H1 (cell line): ENCODE data around the gene TMEM203. TPM values are rescaled to one million over a fixed set of nuclear protein-coding genes. Genes with fewer than 3 reads are reported as not detected.

Experiments
- CTCF ChIA-PET: fragments of 300-600 bp; sonication (Branson Sonifier 250); formaldehyde crosslinking; loops from one replicate; lab custom pipeline; 2021; ENCODE audit not compliant: partially characterized antibody; lab: Charles Lee
- POLR2A ChIA-PET: fragments of 300-600 bp; sonication (Branson Sonifier 250); formaldehyde crosslinking; loops from one replicate; lab custom pipeline; 2021; ENCODE audit warnings: inconsistent platforms; ENCODE audit not compliant: partially characterized antibody; lab: Charles Lee
- DNase-seq, 2 experiments: peaks; one replicate each; pipeline versions ENCODE4 v3.0.0 to v3.0.0-alpha.2; 2010 to 2022; ENCODE audit warnings: low spot score in 2 of 2, low read depth in 1 of 2, mixed read lengths in 1 of 2
- FAIRE-seq: peaks from 2 replicates; lab custom pipeline; 2011; peaks lifted over from hg19 to GRCh38; lab: Jason Lieb, UNC
- H2AFZ ChIP-seq: 2 replicates; pipeline ENCODE4 v1.8.1; 2012; ENCODE audit warnings: low read length, inconsistent platforms
- H2AK5ac ChIP-seq: 2 replicates; pipeline ENCODE4 v1.6.1; 2013; ENCODE audit warnings: low read depth, low read length
- H2BK120ac ChIP-seq: replicated peaks from 2 replicates; pipeline ENCODE3; 2013; ENCODE audit warnings: low read depth, low read length, inconsistent platforms
- H2BK12ac ChIP-seq: 2 replicates; pipeline ENCODE4 v1.6.1; 2013; ENCODE audit warnings: low read depth, low read length
- H2BK15ac ChIP-seq: 2 replicates; pipeline ENCODE4 v1.6.1; 2013; ENCODE audit warnings: low read length
- H2BK20ac ChIP-seq: 2 replicates; pipeline ENCODE4 v1.6.1; 2013; ENCODE audit warnings: low read length
- H2BK5ac ChIP-seq: 2 replicates; pipeline ENCODE4 v1.6.1; 2013; ENCODE audit warnings: low read depth, low read length
- H3K14ac ChIP-seq: 2 replicates; pipeline ENCODE4 v1.6.1; 2013; ENCODE audit warnings: inconsistent platforms; ENCODE audit not compliant: insufficient read length
- H3K18ac ChIP-seq: 2 replicates; pipeline ENCODE4 v1.6.1; 2013; ENCODE audit warnings: low read length; ENCODE audit errors: extremely low read depth
- H3K23ac ChIP-seq: 2 replicates; pipeline ENCODE4 v1.6.1; 2013; ENCODE audit warnings: inconsistent platforms; ENCODE audit not compliant: insufficient read length
- H3K23me2 ChIP-seq: 2 replicates; pipeline ENCODE4 v1.6.1; 2013; ENCODE audit warnings: low read depth, low read length
- H3K27ac ChIP-seq: 2 replicates; pipeline ENCODE4 v1.6.1; 2011; ENCODE audit warnings: low read depth, low read length, inconsistent platforms
- H3K27me3 ChIP-seq, 4 experiments: replicated peaks in 1 of 4; 1 replicate in 1 of 4; 2 replicates in 3 of 4; pipeline versions ENCODE4 v1.6.1 to v1.8.1; 2011 to 2013; ENCODE audit warnings: low read length in 3 of 4, mild to moderate bottlenecking in 3 of 4, inconsistent platforms in 2 of 4, mixed read lengths in 2 of 4, moderate library complexity in 1 of 4; ENCODE audit not compliant: control insufficient read depth in 3 of 4, insufficient read depth in 3 of 4; ENCODE audit errors: extremely low read depth in 1 of 4
- H3K36me3 ChIP-seq, 4 experiments: 2 replicates each; pipeline versions ENCODE4 v1.6.1 to v1.8.1; 2011 to 2013; ENCODE audit warnings: mild to moderate bottlenecking in 4 of 4, low read length in 3 of 4, moderate library complexity in 2 of 4, control low read depth in 1 of 4, inconsistent platforms in 1 of 4; ENCODE audit not compliant: insufficient read depth in 4 of 4, control insufficient read depth in 2 of 4
- H3K4ac ChIP-seq: replicated peaks from 2 replicates; pipeline ENCODE3; 2013; ENCODE audit warnings: low read length, low read depth, mixed read lengths, inconsistent platforms; ENCODE audit not compliant: insufficient read length
- H3K4me1 ChIP-seq, 4 experiments: replicated peaks in 1 of 4; 1 replicate in 1 of 4; 2 replicates in 3 of 4; pipeline versions ENCODE4 v1.6.1 to v1.8.1; 2011 to 2013; ENCODE audit warnings: low read length in 3 of 4, inconsistent platforms in 2 of 4, mixed read lengths in 1 of 4; ENCODE audit not compliant: insufficient read depth in 4 of 4, control insufficient read depth in 3 of 4
- H3K4me2 ChIP-seq, 2 experiments: 2 replicates each; pipeline versions ENCODE4 v1.6.1 to v1.8.1; 2011 to 2013; ENCODE audit warnings: low read depth in 2 of 2, low read length in 2 of 2, control low read depth in 1 of 2, inconsistent platforms in 1 of 2, mild to moderate bottlenecking in 1 of 2; ENCODE audit not compliant: insufficient read depth in 1 of 2
- H3K4me3 ChIP-seq, 4 experiments: fragments of 200-600, 300-600 bp in 1 of 4; sonication (generic), shearing (Covaris generic), sonication (Bioruptor Twin) in 1 of 4; 2 replicates each; pipeline versions ENCODE4 v1.5.1 to v1.8.1; 2011 to 2016; ENCODE audit warnings: low read length in 4 of 4, low read depth in 3 of 4, control low read depth in 2 of 4, inconsistent platforms in 2 of 4, mild to moderate bottlenecking in 2 of 4, mixed read lengths in 1 of 4, moderate library complexity in 1 of 4; ENCODE audit not compliant: insufficient read depth in 2 of 4; ENCODE audit errors: extremely low read depth in 1 of 4
- H3K56ac ChIP-seq: replicated peaks from 2 replicates; pipeline ENCODE3; 2013; ENCODE audit warnings: low read depth, mild to moderate bottlenecking, mixed read lengths, low read length, inconsistent platforms; ENCODE audit not compliant: insufficient read length
- H3K79me1 ChIP-seq: 2 replicates; pipeline ENCODE4 v1.6.1; 2013; ENCODE audit warnings: low read depth, low read length, control low read depth
- H3K79me2 ChIP-seq, 2 experiments: 2 replicates each; pipeline versions ENCODE4 v1.6.1 to v1.8.1; 2012 to 2013; ENCODE audit warnings: low read length in 2 of 2, mild to moderate bottlenecking in 2 of 2, inconsistent platforms in 1 of 2; ENCODE audit not compliant: insufficient read depth in 2 of 2, control insufficient read depth in 1 of 2
- H3K9ac ChIP-seq, 4 experiments: replicated peaks in 1 of 4; 1 replicate in 1 of 4; 2 replicates in 3 of 4; pipeline versions ENCODE4 v1.6.1 to v1.8.1; 2011 to 2013; ENCODE audit warnings: low read depth in 3 of 4, low read length in 3 of 4, control low read depth in 2 of 4, mild to moderate bottlenecking in 2 of 4, moderate library complexity in 2 of 4, inconsistent platforms in 1 of 4; ENCODE audit errors: extremely low read depth in 1 of 4
- H3K9me3 ChIP-seq, 2 experiments: 2 replicates each; pipeline versions ENCODE4 v1.6.1 to v1.8.1; 2012 to 2013; ENCODE audit warnings: mild to moderate bottlenecking in 2 of 2, moderate library complexity in 2 of 2, control low read depth in 1 of 2, inconsistent platforms in 1 of 2, low read depth in 1 of 2, low read length in 1 of 2, mixed read lengths in 1 of 2; ENCODE audit not compliant: insufficient read depth in 2 of 2
- H4K20me1 ChIP-seq, 2 experiments: replicated peaks in 1 of 2; 2 replicates each; pipeline versions ENCODE3 to v1.8.1; 2011 to 2013; ENCODE audit warnings: inconsistent platforms in 2 of 2, low read length in 2 of 2, mild to moderate bottlenecking in 1 of 2; ENCODE audit not compliant: insufficient read depth in 2 of 2, control insufficient read depth in 1 of 2
- H4K5ac ChIP-seq: 2 replicates; pipeline ENCODE4 v1.6.1; 2013; ENCODE audit warnings: low read length, low read depth, mixed read lengths, inconsistent platforms; ENCODE audit not compliant: insufficient read length
- H4K8ac ChIP-seq: 2 replicates; pipeline ENCODE4 v1.8.0; 2013; ENCODE audit warnings: mild to moderate bottlenecking, moderate library complexity, low read length, inconsistent platforms; ENCODE audit not compliant: insufficient read depth; ENCODE audit errors: extremely low read depth
- H4K91ac ChIP-seq: replicated peaks from 2 replicates; pipeline ENCODE3; 2013; ENCODE audit warnings: low read length, mixed read lengths, inconsistent platforms; ENCODE audit not compliant: insufficient read length
- CEBPB ChIP-seq: IDR thresholded peaks from 2 replicates; pipeline ENCODE4 v1.6.1; 2012; ENCODE audit warnings: low read depth, low read length
- CTBP2 ChIP-seq: IDR thresholded peaks from 2 replicates; pipeline ENCODE4 v1.7.0; 2011; ENCODE audit warnings: borderline replicate concordance, mild to moderate bottlenecking, moderate library complexity, mixed read lengths, low read length; ENCODE audit not compliant: insufficient read depth, insufficient read length
- JUN ChIP-seq: IDR thresholded peaks from 2 replicates; pipeline ENCODE4 v1.6.1; 2011; ENCODE audit warnings: low read depth, mild to moderate bottlenecking, improper control_type of control experiment, low read length
- NANOG ChIP-seq: IDR thresholded peaks from 2 replicates; pipeline ENCODE4 v1.6.1; 2011; ENCODE audit warnings: low read length, low read depth, mild to moderate bottlenecking, inconsistent platforms; ENCODE audit not compliant: insufficient read depth, poor library complexity, severe bottlenecking
- POLR2A ChIP-seq, 2 experiments: IDR thresholded peaks; 1 replicate in 1 of 2; 2 replicates in 1 of 2; pipeline ENCODE4 v1.6.1; 2011; ENCODE audit warnings: low read depth in 2 of 2, low read length in 2 of 2, mild to moderate bottlenecking in 2 of 2; ENCODE audit errors: control extremely low read depth in 1 of 2
- RBBP5 ChIP-seq: IDR thresholded peaks from 2 replicates; pipeline ENCODE4 v1.7.1; 2012; ENCODE audit warnings: low read depth, mild to moderate bottlenecking, inconsistent platforms, low read length, moderate library complexity, borderline replicate concordance
- SIRT6 ChIP-seq: IDR thresholded peaks from one replicate; pipeline ENCODE4 v1.7.1; 2012; ENCODE audit warnings: low read length, inconsistent platforms
- TAF1 ChIP-seq: IDR thresholded peaks from 2 replicates; pipeline ENCODE4 v1.6.1; 2011; ENCODE audit warnings: mild to moderate bottlenecking, low read depth, low read length
- TAF7 ChIP-seq: optimal IDR thresholded peaks from 2 replicates; pipeline ENCODE3; 2011; ENCODE audit warnings: low read depth, mild to moderate bottlenecking, inconsistent platforms, low read length, moderate library complexity, borderline replicate concordance
- TCF12 ChIP-seq: IDR thresholded peaks from 2 replicates; pipeline ENCODE4 v1.6.1; 2011; ENCODE audit warnings: low read depth, mild to moderate bottlenecking, low read length
- WGBS, 2 experiments: shearing (Covaris generic) in 1 of 2; methylation state at CpG; one replicate each; pipeline versions ENCODE4 v1.1.6 to v1.1.7; 2013 to 2015; ENCODE audit warnings: low lambda C conversion rate in 2 of 2, mixed read lengths in 2 of 2, inconsistent platforms in 1 of 2, low coverage in 1 of 2, missing lambda C conversion rate in 1 of 2; ENCODE audit not compliant: insufficient replicate concordance in 2 of 2, insufficient coverage in 1 of 2, insufficient read length in 1 of 2; ENCODE audit errors: extremely low coverage in 1 of 2, missing lambda C conversion rate in 1 of 2; 5-methylcytosine and 5-hydroxymethylcytosine counted together
- polyA plus RNA-seq, 7 experiments: library from polyadenylated mRNA; depleted of rRNA in 3 of 7; stranded (reverse) in 5 of 7; unstranded in 2 of 7; fragments of >200 nt in 5 of 7; fragments of 200-250 nt in 2 of 7; gene quantifications; 1 replicate in 5 of 7; 2 replicates in 1 of 7; 4 replicates in 1 of 7; pipeline versions ENCODE4 v1.2.1 to v1.2.3, GENCODE V29; 2011 to 2013; ENCODE audit warnings: missing spikeins in 2 of 7, mixed read lengths in 2 of 7
- total RNA-seq: library from RNA; stranded (reverse); fragmentation: NEBNext Ultra II Directional; extraction: Animal tissue kit (Norgen Biotek cat#: 25700); gene quantifications from 2 replicates; pipeline ENCODE4 v1.2.1, GENCODE V29; 2021
- TF ChIP-seq, protein P1 (sequence below): IDR thresholded peaks from 2 replicates; pipeline ENCODE4 v1.6.1; 2011; ENCODE audit warnings: low read depth, mild to moderate bottlenecking, low read length; ENCODE audit not compliant: insufficient read depth

Gene TMEM203
- total and polyA plus RNA-seq, 2 of the 8 experiments (the other 6 are each of a cell fraction or from before 2014, with no cell fraction given), result 44.1 to 57.1 TPM

DNA sequence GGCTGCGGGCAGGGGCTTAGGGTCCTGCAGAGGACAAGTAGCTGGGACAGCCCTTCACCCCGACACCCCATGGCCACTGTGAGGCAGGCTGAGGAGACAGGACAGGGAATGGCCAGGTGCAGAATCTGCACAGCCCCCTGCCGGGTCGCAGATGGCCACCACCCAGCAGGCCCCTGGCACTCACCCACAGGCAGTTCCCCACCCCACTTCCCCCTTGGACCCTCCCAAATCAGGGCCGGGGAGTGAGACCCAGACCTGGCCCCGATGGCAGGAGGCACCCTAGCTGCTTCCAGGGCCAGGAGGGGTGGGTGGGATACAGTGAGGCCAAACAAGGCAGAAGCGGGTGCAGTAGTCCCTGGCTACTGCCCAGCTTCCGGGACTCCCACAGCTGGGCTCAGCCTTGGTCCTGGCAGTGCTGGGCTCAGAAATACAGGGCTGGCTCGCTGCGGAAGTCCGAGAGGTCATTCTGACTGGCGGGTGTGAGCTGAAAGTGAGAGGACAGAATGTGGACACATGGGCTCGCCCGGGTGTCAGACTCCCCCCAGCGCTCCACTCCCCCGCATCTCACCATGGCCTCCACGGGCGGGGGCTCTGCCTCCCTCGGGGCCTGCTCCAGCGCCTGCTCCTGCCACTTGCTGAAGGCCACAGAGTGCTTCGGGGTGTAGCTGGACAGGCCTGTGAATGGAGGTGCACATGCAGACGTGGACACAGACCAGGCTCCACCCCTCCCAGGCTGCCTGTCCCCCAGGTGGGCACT, 13.6 kb downstream of the TMEM203 start:
- H3K4ac ChIP-seq, result no peak overlapping the region
- H3K9me3 ChIP-seq, result no peaks in the 10 kb centered on the region
- H3K23ac ChIP-seq, result no peak overlapping the region
- POLR2A ChIA-PET, result interaction anchor here (0.8 to 11.0 kb wide), 10 partner anchors 10 to 62 kb away, joined by 3 to 107 read pairs (median 4); partner anchors contain the start of genes NDOR1, RNF224, TMEM203 and TPRN
- no peak overlapping the region for H3K18ac ChIP-seq
- no peak overlapping the region for H2BK15ac ChIP-seq
- H2BK120ac ChIP-seq, result no peak overlapping the region
- H3K23me2 ChIP-seq, result peaks cover 8% of the 10 kb centered on the region; the same call in 1 of the 2 replicates
- H3K27me3 ChIP-seq, result no peaks in the 10 kb centered on the region
- H4K20me1 ChIP-seq, result peaks cover 15 to 37% of the 10 kb centered on the region in 2 experiments
- H3K79me1 ChIP-seq, result peaks cover 10% of the 10 kb centered on the region
- H2BK5ac ChIP-seq, result no peak overlapping the region
- no peak overlapping the region for H2BK12ac ChIP-seq
- H4K8ac ChIP-seq, result no peak overlapping the region; the same call in 1 of the 2 replicates
- DNase-seq (no peak), FAIRE-seq (no peak)
- no peak overlapping the region for H3K56ac ChIP-seq
- H2AK5ac ChIP-seq, result no peak overlapping the region
- no peak overlapping the region for H3K14ac ChIP-seq
- 93% methylated on average over 16 of the region's 22 CpGs; no CpG with 5 or more reads in 1 of the 2 experiments for WGBS, 2 experiments
- peaks cover 0 to 34% (median 10%) of the 10 kb centered on the region in 4 experiments; a peak in 6 of 7 replicates for H3K4me1 ChIP-seq
- peaks cover 0 to 4% (median 1%) of the 10 kb centered on the region in 4 experiments; a peak in 2 of 8 replicates for H3K36me3 ChIP-seq
- H2AFZ ChIP-seq, result no peak overlapping the region
- CTCF ChIA-PET, result interaction anchor here (1.1 to 14.0 kb wide), 7 partner anchors 7 to 61 kb away, joined by 3 to 204 read pairs (median 5); partner anchors contain the start of genes CYSRT1, LRRC26, RNF208 and RNF224
- no peak overlapping the region for H4K91ac ChIP-seq
- no peak overlapping the region for H3K9ac ChIP-seq
- no peak overlapping the region for H3K4me3 ChIP-seq
- H2BK20ac ChIP-seq, result no peak overlapping the region
- no peak overlapping the region for H4K5ac ChIP-seq
- no peak overlapping the region for H3K4me2 ChIP-seq
- peaks cover 0 to 27% of the 10 kb centered on the region in 2 experiments; a peak in 2 of 4 replicates for H3K79me2 ChIP-seq
- H3K27ac ChIP-seq, result no peak overlapping the region
- no peak for TF ChIP-seq TAF1
- no peak for TF ChIP-seq SIRT6
- TF ChIP-seq, protein P1, sequence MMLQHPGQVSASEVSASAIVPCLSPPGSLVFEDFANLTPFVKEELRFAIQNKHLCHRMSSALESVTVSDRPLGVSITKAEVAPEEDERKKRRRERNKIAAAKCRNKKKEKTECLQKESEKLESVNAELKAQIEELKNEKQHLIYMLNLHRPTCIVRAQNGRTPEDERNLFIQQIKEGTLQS, result no peak
- TF ChIP-seq POLR2A (IDR thresholded peaks at IDR 0.05; ENCODE audit: control extremely low read depth in 1 of 2, low read depth in 2 of 2, low read length in 2 of 2), result no peak
- TF ChIP-seq CTBP2, result no peak
- no peak for TF ChIP-seq RBBP5
- no peak for TF ChIP-seq TCF12
- TF ChIP-seq CEBPB, result no peak
- no peak for TF ChIP-seq TAF7
- no peak for TF ChIP-seq JUN
- TF ChIP-seq NANOG, result no peak
